ENCODE data around the gene RERE.

DNA sequence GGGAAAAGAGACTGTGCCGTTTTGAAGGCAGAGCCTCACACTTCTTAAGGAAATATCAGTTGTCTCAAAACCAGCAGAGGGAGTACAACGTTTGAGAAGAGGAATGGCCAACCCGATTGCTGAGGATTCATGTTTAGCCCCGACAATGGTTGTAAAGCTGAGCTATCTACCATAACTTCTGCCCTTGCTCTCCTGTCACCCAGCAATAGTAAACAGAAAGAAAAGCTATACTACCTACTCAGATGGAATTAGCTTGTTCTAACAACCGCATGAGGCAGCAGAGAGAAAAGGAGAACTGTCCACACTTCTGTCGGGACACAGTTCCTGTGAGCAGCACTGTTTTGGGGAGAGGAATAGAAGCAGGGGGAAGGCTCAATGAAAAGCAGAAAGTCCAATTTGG, 408.3 kb downstream of the RERE start:
- TF ChIP-seq, protein P1, sequence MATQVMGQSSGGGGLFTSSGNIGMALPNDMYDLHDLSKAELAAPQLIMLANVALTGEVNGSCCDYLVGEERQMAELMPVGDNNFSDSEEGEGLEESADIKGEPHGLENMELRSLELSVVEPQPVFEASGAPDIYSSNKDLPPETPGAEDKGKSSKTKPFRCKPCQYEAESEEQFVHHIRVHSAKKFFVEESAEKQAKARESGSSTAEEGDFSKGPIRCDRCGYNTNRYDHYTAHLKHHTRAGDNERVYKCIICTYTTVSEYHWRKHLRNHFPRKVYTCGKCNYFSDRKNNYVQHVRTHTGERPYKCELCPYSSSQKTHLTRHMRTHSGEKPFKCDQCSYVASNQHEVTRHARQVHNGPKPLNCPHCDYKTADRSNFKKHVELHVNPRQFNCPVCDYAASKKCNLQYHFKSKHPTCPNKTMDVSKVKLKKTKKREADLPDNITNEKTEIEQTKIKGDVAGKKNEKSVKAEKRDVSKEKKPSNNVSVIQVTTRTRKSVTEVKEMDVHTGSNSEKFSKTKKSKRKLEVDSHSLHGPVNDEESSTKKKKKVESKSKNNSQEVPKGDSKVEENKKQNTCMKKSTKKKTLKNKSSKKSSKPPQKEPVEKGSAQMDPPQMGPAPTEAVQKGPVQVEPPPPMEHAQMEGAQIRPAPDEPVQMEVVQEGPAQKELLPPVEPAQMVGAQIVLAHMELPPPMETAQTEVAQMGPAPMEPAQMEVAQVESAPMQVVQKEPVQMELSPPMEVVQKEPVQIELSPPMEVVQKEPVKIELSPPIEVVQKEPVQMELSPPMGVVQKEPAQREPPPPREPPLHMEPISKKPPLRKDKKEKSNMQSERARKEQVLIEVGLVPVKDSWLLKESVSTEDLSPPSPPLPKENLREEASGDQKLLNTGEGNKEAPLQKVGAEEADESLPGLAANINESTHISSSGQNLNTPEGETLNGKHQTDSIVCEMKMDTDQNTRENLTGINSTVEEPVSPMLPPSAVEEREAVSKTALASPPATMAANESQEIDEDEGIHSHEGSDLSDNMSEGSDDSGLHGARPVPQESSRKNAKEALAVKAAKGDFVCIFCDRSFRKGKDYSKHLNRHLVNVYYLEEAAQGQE (tag by site-specific recombination; IDR thresholded peaks at IDR 0.05): no peak
- TF ChIP-seq ZNF121 (tag by site-specific recombination; IDR thresholded peaks at IDR 0.05) (no peak), ZNF366 (tag by site-specific recombination; conservative IDR thresholded peaks at IDR 0.05) (peak; percentile 44; the same call in 1 of the 2 replicates)
- TF ChIP-seq, protein P2, sequence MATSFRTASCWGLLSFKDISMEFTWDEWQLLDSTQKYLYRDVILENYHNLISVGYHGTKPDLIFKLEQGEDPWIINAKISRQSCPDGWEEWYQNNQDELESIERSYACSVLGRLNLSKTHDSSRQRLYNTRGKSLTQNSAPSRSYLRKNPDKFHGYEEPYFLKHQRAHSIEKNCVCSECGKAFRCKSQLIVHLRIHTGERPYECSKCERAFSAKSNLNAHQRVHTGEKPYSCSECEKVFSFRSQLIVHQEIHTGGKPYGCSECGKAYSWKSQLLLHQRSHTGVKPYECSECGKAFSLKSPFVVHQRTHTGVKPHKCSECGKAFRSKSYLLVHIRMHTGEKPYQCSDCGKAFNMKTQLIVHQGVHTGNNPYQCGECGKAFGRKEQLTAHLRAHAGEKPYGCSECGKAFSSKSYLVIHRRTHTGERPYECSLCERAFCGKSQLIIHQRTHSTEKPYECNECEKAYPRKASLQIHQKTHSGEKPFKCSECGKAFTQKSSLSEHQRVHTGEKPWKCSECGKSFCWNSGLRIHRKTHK (tag by site-specific recombination; IDR thresholded peaks at IDR 0.05): no peak

Data from HEK293 (cell line).